Left ventricle myocardium superior (tissue), 1 donor: ENCODE measurements around the gene MESP1. TPM values are rescaled to one million over a fixed set of nuclear protein-coding genes. Genes with fewer than 3 reads are reported as not detected.
A peak's percentile ranks its signal among the peaks of the same experiment; 100 is the strongest.
"Not testable (repeated sequence)": the region's sequence is repeated elsewhere in the genome, so short reads cannot be mapped to it uniquely, and the experiment has no call there.

Source experiments
- ATAC-seq: fragments of 200-7000 bp; cut with Tn5 transposase; one replicate; pipeline ENCODE4 v1.9.1; 2020; ENCODE audit warnings: mild to moderate bottlenecking, moderate library complexity
- DNase-seq: peaks from one replicate; pipeline ENCODE4 v3.0.0-alpha.2; 2020
- intact Hi-C: fragments of 100-400 bp; cut with micrococcal nuclease; formaldehyde crosslinking; loops from one replicate; pipeline ENCODE4 v1.11.0; 2022
- total RNA-seq: library from RNA; stranded (reverse); fragmentation: NEBNext Ultra II Directional; extraction: Animal tissue kit (Norgen Biotek cat#: 25700); gene quantifications from one replicate; pipeline ENCODE4 v1.2.1, GENCODE V29; 2021
- donor health status: DM: no; HTN: yes; CAD: no; lungs with severe emphysema.

The MESP1 gene
- total RNA-seq, 1 donor from 2014 or later, result 8.4 TPM

- ATAC-seq, intact Hi-C loops: not testable (repeated sequence)
- DNase-seq, result peak; percentile 11
Measured at GRCh38 chr15:89782619-89782950, 31.5 kb upstream of the MESP1 start.

GRCh38 chr15:89781891-89782618 lies 31.0 kb upstream of the MESP1 start:
- DNase-seq (peak; percentile 21), ATAC-seq (peak; percentile 8)
- intact Hi-C loops, result no loop called here

- intact Hi-C loops, result no loop called here
- DNase-seq (no peak), ATAC-seq (no peak)
Measured at GRCh38 chr15:89781055-89781454, 30.0 kb upstream of the MESP1 start.

GRCh38 chr15:89780601-89781000 lies 29.6 kb upstream of the MESP1 start:
- intact Hi-C loops, result no loop called here
- DNase-seq (no peak), ATAC-seq (no peak)

- intact Hi-C loops, result no loop called here
- ATAC-seq, result no peak
- no peak for DNase-seq
Measured at GRCh38 chr15:89778861-89779260, 27.8 kb upstream of the MESP1 start.

GRCh38 chr15:89777782-89778380 lies 26.8 kb upstream of the MESP1 start:
- DNase-seq (no peak), ATAC-seq (no peak)
- intact Hi-C loops, result no loop called here

- intact Hi-C loops, result no loop called here
- DNase-seq, result no peak
- peak; percentile 10 for ATAC-seq
Measured at GRCh38 chr15:89777073-89777751, 26.2 kb upstream of the MESP1 start.

- intact Hi-C loops, result no loop called here
- DNase-seq, result peak; percentile 94
Measured at GRCh38 chr15:89776274-89777072, 25.4 kb upstream of the MESP1 start, which contains the start of gene MESP2. TSS of gene MESP2 (plus strand) at chr15:89776332. CDS start at chr15:89776358, 26 bp downstream.

GRCh38 chr15:89775815-89776214 lies 24.8 kb upstream of the MESP1 start:
- no peak for DNase-seq
- no peak for ATAC-seq
- intact Hi-C loops, result no loop called here

More at GRCh38 chr15:89776274-89777072, 25.4 kb upstream of the MESP1 start, which contains the start of gene MESP2:
- peak; percentile 96 for ATAC-seq

- DNase-seq (no peak), ATAC-seq (no peak)
- intact Hi-C loops, result no loop called here
Measured at GRCh38 chr15:89774492-89774891, 23.4 kb upstream of the MESP1 start.

- ATAC-seq, result no peak
- DNase-seq, result no peak
- intact Hi-C loops, result no loop called here
Measured at GRCh38 chr15:89772932-89773583, 22.0 kb upstream of the MESP1 start.

GRCh38 chr15:89770041-89770440 lies 19.0 kb upstream of the MESP1 start:
- intact Hi-C loops, result no loop called here
- ATAC-seq (no peak), DNase-seq (no peak)

GRCh38 chr15:89769366-89769765 lies 18.3 kb upstream of the MESP1 start:
- intact Hi-C loops, result no loop called here
- DNase-seq (no peak), ATAC-seq (no peak)

- ATAC-seq (peak; percentile 51), DNase-seq (peak; percentile 54)
- intact Hi-C loops, result no loop called here
Measured at GRCh38 chr15:89768071-89768500, 17.0 kb upstream of the MESP1 start.

GRCh38 chr15:89767411-89767915 lies 16.4 kb upstream of the MESP1 start:
- intact Hi-C loops, result no loop called here
- ATAC-seq (peak; percentile 19), DNase-seq (no peak)

- peak; percentile 92 for ATAC-seq
- peak; percentile 74 for DNase-seq
- intact Hi-C loops, result no loop called here
Measured at GRCh38 chr15:89766357-89767311, 15.6 kb upstream of the MESP1 start.

- ATAC-seq, result no peak
- DNase-seq, result no peak
- intact Hi-C loops, result no loop called here
Measured at GRCh38 chr15:89765694-89766093, 14.6 kb upstream of the MESP1 start.

- DNase-seq (no peak), ATAC-seq (no peak)
- intact Hi-C loops, result loop anchor here (2.0 kb wide), 1 partner anchor 113 kb away; no protein-coding TSS in a partner anchor
Measured at GRCh38 chr15:89761929-89762328, 10.9 kb upstream of the MESP1 start.
